Measurements from ENCODE around the gene SRPRB. TPM values are rescaled to one million over a fixed set of nuclear protein-coding genes. Genes with fewer than 3 reads are reported as not detected.

Gene SRPRB
- total and polyA plus RNA-seq, 7 donors, result 4.2 to 33.3 (median 14.9) TPM

- Histone ChIP-seq H3K9me3 (no peaks in the 10 kb centered on the region), H3K4me3 (no peak overlapping the region), H3K36me3 (no peaks in the 10 kb centered on the region), H3K27ac (no peak overlapping the region), H3K27me3 (no peaks in the 10 kb centered on the region), H3K4me1 (no peaks in the 10 kb centered on the region)
- intact Hi-C loops (cut with DNase I), result no loop called here
- DNase-seq, result no peak
- WGBS, 2 donors, result 84 to 94% methylated on average over 3 of the region's 3 CpGs
- TF ChIP-seq POLR2AphosphoS5 (IDR thresholded peaks at IDR 0.05), result no peak
- TF ChIP-seq CTCF (IDR thresholded peaks at IDR 0.05), result no peak
- TF ChIP-seq POLR2A (IDR thresholded peaks at IDR 0.05), result no peak
- no peak for TF ChIP-seq EP300 (IDR thresholded peaks at IDR 0.05)
These were observed 31.9 kb upstream of the SRPRB start for GRCh38 chr3:133773732-133774131.

GRCh38 chr3:133775309-133775708 lies 30.3 kb upstream of the SRPRB start:
- H3K36me3 ChIP-seq, result no peaks in the 10 kb centered on the region
- no peaks in the 10 kb centered on the region for H3K9me3 ChIP-seq
- no peak for DNase-seq
- 92 to 94% methylated on average over 9 of the region's 9 CpGs for WGBS, 2 donors
- TF ChIP-seq EP300 (IDR thresholded peaks at IDR 0.05) (no peak), CTCF (IDR thresholded peaks at IDR 0.05) (no peak), POLR2AphosphoS5 (IDR thresholded peaks at IDR 0.05) (no peak), POLR2A (IDR thresholded peaks at IDR 0.05) (no peak)
- H3K4me1 ChIP-seq, result no peaks in the 10 kb centered on the region
- no peak overlapping the region for H3K4me3 ChIP-seq
- intact Hi-C loops (cut with DNase I), result no loop called here
- H3K27me3 ChIP-seq, result no peaks in the 10 kb centered on the region
- H3K27ac ChIP-seq, result no peak overlapping the region

- Histone ChIP-seq H3K4me1 (no peaks in the 10 kb centered on the region), H3K4me3 (no peak overlapping the region), H3K36me3 (no peaks in the 10 kb centered on the region), H3K27ac (no peak overlapping the region), H3K27me3 (no peaks in the 10 kb centered on the region), H3K9me3 (no peaks in the 10 kb centered on the region)
- 91 to 92% methylated on average over 5 of the region's 5 CpGs for WGBS, 2 donors
- intact Hi-C loops (cut with DNase I), result no loop called here
- DNase-seq, result no peak
- TF ChIP-seq EP300 (IDR thresholded peaks at IDR 0.05) (no peak), POLR2A (IDR thresholded peaks at IDR 0.05) (no peak), POLR2AphosphoS5 (IDR thresholded peaks at IDR 0.05) (no peak), CTCF (IDR thresholded peaks at IDR 0.05) (no peak)
These were observed 29.8 kb upstream of the SRPRB start for GRCh38 chr3:133775835-133776234.

GRCh38 chr3:133776794-133777438 lies 28.7 kb upstream of the SRPRB start:
- intact Hi-C loops (cut with DNase I), result no loop called here
- no peaks in the 10 kb centered on the region for H3K4me1 ChIP-seq
- H3K36me3 ChIP-seq, result no peaks in the 10 kb centered on the region
- WGBS, 2 donors, result 94 to 95% methylated on average over 7 of the region's 7 CpGs
- H3K27me3 ChIP-seq, result no peaks in the 10 kb centered on the region
- H3K4me3 ChIP-seq, result no peak overlapping the region
- DNase-seq, result no peak
- H3K9me3 ChIP-seq, result no peaks in the 10 kb centered on the region
- no peak overlapping the region for H3K27ac ChIP-seq
- TF ChIP-seq POLR2A (IDR thresholded peaks at IDR 0.05) (no peak), POLR2AphosphoS5 (IDR thresholded peaks at IDR 0.05) (no peak), EP300 (IDR thresholded peaks at IDR 0.05) (no peak), CTCF (IDR thresholded peaks at IDR 0.05) (no peak)
